ENCODE results near the gene SIK3.

SIK3 gene

DNA sequence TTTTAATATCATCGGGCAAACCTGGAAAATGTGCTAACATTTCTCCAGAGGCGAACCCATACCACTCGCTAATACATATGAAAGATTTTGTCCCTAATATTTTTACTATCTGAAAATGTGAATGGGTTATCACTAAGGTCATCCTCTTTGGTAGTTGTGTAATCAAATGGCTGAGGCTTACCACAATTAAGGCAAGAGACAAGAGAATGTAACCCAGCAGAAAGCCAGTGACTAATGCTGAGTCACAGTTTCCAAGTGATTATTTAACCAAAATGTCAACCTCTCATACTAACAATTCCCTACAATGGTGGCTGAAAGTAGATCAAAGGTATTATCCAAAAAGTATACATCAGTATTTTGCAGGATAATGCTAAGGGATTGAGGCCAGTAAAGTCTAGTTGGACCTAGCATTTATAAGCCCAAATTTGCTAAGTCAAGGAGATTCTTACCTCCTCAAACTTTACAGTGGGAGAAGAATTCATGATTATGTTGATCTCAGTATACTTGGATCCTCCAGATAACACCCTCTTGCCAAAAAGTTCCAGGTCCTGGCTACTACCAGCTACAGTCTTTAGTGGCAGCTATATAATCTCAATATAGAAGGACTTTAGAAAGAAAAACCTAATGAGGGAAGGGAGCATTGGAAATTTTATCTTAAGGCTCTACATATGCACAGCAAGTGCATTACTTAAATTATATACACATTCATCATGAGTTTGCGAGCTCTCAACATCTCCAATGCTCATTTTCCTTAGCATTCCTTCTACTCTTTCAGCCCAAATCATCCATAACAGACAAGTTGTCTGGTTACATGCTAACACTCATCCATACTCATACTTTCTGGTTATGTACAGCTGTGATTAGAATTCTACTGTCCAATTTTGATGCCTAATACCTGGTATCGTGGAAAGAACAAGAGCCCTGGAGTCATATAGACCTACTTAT, 25.4 kb downstream of the SIK3 start:
- H3K27me3 Mint-ChIP-seq = no peaks in the 10 kb centered on the region
- peaks cover 71% of the 10 kb centered on the region for H3K4me1 Mint-ChIP-seq
- H3K9me3 Mint-ChIP-seq = no peaks in the 10 kb centered on the region
- peak overlapping the region in 1 of 2 donors; percentile 21 for H3K4me3 Mint-ChIP-seq
- peak overlapping the region in 1 of 2 donors; percentile 73 for H3K27ac Mint-ChIP-seq
- ATAC-seq (peak; percentile 84), DNase-seq (no peak)

DNA sequence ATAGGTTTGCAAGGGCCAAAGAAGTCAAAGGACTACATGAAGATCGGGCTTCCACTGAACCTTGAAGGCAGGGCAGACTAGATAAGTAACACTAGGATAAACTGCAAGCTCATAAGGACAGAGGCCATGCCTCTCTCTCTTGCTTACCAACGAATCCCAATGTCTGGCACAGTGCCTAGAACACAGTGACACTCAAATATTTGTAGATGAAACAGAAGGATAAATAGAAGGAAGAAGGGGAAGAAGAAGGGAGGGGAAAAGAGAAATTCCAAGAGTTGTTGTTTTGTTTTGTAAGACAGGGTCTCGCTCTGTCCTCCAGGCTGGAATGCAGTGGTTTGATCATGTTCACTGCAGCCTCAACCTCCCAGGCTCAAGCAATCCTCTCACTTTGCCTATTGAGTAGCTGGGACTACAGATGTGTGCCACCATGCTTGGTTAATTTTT, 26.9 kb downstream of the SIK3 start:
- DNase-seq (no peak), ATAC-seq (no peak)
- no peak overlapping the region for H3K27ac Mint-ChIP-seq
- no peaks in the 10 kb centered on the region for H3K9me3 Mint-ChIP-seq
- H3K4me3 Mint-ChIP-seq = no peak overlapping the region
- peaks cover 76% of the 10 kb centered on the region for H3K4me1 Mint-ChIP-seq
- no peaks in the 10 kb centered on the region for H3K27me3 Mint-ChIP-seq

DNA sequence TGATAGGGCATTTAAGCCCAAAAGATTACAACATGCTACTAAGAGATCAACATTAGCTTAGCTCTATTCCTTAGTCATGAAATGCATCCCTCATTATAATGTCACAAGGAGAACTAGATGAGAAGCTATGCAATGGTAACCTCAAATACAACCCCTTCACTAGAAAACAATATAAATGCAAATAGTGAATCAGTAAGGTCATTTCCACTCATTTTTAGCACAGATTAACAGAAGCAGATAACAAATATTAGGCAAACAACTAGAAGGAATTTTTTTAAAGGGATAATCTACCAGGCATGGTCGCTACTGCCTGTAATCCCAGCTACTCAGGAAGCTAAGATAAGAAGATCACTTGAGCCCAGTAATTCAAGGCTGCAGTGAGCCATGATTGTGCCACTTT, 28.2 kb downstream of the SIK3 start:
- no peaks in the 10 kb centered on the region for H3K9me3 Mint-ChIP-seq
- no peak overlapping the region for H3K27ac Mint-ChIP-seq
- H3K4me3 Mint-ChIP-seq = no peak overlapping the region
- ATAC-seq (no peak), DNase-seq (no peak)
- peaks cover 71% of the 10 kb centered on the region for H3K4me1 Mint-ChIP-seq
- H3K27me3 Mint-ChIP-seq = no peaks in the 10 kb centered on the region

DNA sequence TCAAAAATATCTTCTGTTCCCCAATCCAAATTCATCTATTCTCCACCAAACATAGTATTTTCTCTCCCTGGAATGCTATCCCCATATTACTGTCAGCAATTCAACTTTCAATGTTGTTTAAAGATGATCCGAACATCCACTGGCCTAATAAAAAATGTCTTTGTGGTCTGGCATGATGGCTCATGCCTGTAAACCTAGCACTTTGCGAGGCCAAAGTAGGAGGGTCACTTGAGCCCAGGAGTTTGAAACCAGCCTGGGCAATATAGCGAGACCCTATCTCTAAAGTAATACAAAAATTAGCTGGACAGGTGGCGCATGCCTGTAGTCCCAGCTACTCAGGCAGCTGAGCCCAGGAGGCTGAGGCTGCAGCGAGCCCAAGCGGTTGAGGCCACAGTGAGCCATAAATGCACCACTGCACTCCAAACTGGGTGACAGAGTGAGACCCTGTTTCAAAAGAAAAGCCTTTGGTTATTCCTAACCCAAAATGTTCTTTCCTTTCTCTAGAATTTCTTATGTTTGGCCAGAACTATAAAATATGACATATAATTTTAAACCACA, 29.8 kb downstream of the SIK3 start:
- Mint-ChIP-seq H3K27ac (no peak overlapping the region), H3K4me3 (no peak overlapping the region), H3K9me3 (no peaks in the 10 kb centered on the region), H3K4me1 (peaks cover 73% of the 10 kb centered on the region), H3K27me3 (no peaks in the 10 kb centered on the region)
- ATAC-seq (no peak), DNase-seq (no peak)

DNA sequence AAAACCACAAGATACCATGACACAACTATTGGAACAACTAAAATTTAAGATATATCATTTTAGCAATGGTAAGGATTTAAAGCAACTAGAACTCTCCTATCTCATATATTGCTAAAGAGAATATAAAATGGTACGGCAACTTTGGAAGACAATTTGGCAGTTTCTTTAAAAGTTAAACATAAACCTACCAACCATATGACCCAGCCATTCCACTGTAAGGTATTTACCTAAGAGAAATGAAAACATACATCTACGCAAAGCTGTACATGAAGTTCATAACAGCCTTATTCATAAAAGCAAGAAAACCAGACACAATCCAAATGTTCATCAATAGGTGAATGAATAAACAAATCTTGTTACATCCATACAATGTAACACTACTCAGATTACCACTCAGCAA, 31.3 kb downstream of the SIK3 start:
- Mint-ChIP-seq H3K27ac (no peak overlapping the region), H3K4me3 (no peak overlapping the region), H3K27me3 (no peaks in the 10 kb centered on the region), H3K4me1 (peaks cover 76% of the 10 kb centered on the region), H3K9me3 (no peaks in the 10 kb centered on the region)
- ATAC-seq (no peak), DNase-seq (no peak)

DNA sequence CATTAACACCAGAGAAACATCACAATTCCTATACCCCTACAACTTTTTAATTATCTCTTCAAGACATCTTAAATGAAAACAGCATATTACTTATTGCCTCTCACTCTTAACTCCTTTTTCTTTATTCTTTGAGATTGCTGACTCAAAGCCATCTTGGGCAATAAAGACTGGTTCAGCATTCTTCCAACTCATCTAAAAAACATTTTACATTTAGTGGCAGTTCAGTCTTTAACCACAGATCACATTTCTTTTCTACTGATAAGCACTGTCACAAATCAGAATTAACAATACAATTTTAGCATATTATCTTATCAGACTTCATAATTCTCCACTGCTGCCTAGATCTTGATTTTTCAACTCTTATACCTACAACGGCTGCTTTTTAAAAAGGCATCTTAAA, 34.0 kb downstream of the SIK3 start:
- ATAC-seq (no peak), DNase-seq (no peak)
- Mint-ChIP-seq H3K4me3 (peak overlapping the region; percentile 1 to 39), H3K4me1 (peaks cover 80% of the 10 kb centered on the region), H3K27me3 (no peaks in the 10 kb centered on the region), H3K27ac (peak overlapping the region in 1 of 2 donors; percentile 83), H3K9me3 (no peaks in the 10 kb centered on the region)

DNA sequence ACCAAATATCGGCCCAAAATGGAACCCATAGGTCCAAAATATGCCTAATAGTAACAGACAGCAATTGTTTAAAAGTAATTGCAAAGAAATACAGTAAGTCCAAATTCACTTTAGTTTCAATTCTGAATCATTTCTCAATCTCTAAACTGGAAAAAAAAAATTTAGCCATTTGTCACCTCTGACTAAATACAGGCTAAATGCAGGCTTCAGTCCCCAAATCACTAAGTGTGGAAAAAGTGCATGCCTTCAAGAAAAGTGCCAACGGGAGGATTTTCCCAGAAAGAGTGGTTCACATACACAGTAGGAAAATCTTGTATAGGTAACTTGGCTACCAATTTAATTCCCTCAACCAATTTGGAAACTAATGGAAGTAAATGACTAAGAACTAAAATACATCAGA, 35.7 kb downstream of the SIK3 start:
- ATAC-seq (no peak), DNase-seq (no peak)
- H3K27ac Mint-ChIP-seq = peak overlapping the region in 1 of 2 donors; percentile 92
- H3K9me3 Mint-ChIP-seq = no peaks in the 10 kb centered on the region
- no peaks in the 10 kb centered on the region for H3K27me3 Mint-ChIP-seq
- peaks cover 84% of the 10 kb centered on the region for H3K4me1 Mint-ChIP-seq
- peak overlapping the region; percentile 32 to 62 for H3K4me3 Mint-ChIP-seq

DNA sequence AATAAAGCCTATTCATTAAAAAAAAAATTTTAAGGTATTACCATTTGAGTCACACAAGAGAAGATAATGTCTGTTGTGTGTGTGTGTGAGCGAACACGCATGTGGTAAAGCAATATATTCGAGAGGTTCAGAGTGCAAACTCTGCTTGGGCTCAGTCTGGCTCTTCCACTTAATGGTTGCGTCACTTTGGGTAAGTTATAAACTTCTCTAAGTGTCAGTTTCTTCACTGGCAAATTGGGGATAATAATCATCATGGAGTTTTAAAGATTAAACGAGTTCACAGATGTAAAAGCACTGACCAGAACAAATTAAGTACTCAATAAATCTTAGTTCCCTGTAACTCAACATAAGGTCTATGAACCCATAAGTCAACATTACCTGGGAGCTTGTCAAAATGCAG, 37.0 kb downstream of the SIK3 start:
- H3K4me3 Mint-ChIP-seq = no peak overlapping the region
- H3K27ac Mint-ChIP-seq = no peak overlapping the region
- no peaks in the 10 kb centered on the region for H3K9me3 Mint-ChIP-seq
- H3K4me1 Mint-ChIP-seq = peaks cover 72% of the 10 kb centered on the region
- ATAC-seq = no peak
- no peak for DNase-seq
- no peaks in the 10 kb centered on the region for H3K27me3 Mint-ChIP-seq

DNA sequence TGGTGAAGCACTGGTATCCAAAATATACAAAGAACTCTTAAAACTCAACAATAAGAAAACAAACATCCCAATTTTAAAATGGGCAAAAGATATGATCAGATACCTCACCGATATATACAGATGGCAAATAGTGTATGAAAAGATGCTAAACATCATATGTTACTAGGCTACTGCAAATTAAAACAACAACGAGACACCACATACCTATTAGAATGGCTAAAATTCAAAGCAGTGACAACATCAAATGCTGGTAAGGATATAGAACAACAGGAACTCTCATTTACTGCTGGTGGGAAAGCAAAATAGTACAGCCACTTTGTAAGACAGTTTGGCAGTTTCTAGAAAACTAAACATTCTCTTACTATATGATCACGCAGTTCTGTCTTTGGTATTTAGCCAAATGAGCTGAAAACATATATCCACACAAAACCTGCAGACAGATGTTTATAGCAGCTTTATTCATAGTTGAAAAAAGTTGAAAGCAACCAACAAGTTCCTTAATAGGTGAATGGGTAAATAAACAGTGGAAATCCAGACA, 38.5 kb downstream of the SIK3 start:
- no peak for DNase-seq
- Mint-ChIP-seq H3K27me3 (no peaks in the 10 kb centered on the region), H3K9me3 (no peaks in the 10 kb centered on the region), H3K4me3 (no peak overlapping the region), H3K27ac (no peak overlapping the region), H3K4me1 (peaks cover 66% of the 10 kb centered on the region)
- no peak for ATAC-seq

DNA sequence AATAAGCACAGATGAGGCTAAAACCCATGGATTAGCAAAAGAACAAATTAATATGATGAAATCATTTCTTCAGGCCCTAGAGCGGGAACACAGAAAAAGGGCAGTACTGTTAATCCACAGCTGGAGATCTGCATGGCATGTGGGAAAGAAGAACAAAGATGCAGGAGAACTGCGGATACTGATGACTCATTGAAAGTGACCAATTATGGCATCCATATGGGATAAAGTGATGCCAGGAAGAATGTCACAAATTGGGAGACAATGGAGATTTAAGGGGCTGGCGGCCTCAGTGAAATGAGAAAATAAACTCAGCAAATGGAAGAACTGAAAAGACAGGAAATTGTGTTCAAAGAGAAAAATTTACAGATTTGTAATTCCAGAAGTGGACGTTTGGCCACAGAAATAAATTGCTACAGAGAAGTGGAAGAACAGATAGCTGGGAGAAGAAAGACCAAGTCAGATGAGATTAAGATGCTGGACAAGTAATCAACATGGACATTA, 39.4 kb downstream of the SIK3 start:
- Mint-ChIP-seq H3K9me3 (no peaks in the 10 kb centered on the region), H3K27me3 (no peaks in the 10 kb centered on the region), H3K4me3 (no peak overlapping the region), H3K4me1 (peaks cover 64% of the 10 kb centered on the region), H3K27ac (no peak overlapping the region)
- no peak for ATAC-seq
- no peak for DNase-seq

DNA sequence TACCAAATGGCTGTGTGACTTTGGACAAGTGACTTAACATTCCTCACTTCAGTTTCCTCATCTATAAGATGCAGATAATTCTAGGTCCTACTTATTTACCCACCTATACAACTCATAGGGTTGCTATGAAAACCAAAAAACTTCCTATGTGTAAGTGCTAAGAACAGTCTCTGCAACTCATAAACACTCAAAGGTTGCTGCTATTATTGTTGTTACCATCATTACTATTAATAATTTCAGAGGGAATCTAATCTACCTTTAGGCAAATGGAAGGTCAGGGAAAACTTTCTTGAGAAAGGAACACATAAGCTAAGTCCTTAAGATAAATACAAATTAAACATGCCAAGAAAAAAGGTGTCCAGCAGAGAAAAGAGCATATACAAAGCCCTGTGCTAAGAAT, 40.5 kb downstream of the SIK3 start:
- no peak overlapping the region for H3K4me3 Mint-ChIP-seq
- no peak for ATAC-seq
- H3K4me1 Mint-ChIP-seq = peaks cover 55% of the 10 kb centered on the region
- H3K27ac Mint-ChIP-seq = no peak overlapping the region
- no peaks in the 10 kb centered on the region for H3K27me3 Mint-ChIP-seq
- DNase-seq = no peak
- H3K9me3 Mint-ChIP-seq = no peaks in the 10 kb centered on the region

DNA sequence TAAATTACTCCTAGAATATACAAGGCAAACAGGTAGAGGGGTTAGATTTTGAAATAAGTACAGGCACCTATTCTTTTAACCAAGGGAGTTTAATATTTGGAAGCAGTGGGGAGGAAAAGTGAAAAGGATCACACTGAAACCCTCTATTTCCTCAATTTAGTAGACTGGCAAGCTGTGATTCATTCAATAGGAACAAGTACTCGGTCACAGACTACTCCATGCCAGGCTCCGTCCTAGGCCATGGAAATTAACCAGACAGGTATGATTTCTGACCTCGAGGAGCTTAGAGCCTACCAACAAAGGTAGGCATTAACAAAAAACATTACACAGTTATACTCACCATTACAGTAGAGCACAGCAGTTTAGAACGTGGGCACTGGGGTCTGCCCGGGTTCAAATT, 40.9 kb downstream of the SIK3 start:
- no peak for ATAC-seq

DNA sequence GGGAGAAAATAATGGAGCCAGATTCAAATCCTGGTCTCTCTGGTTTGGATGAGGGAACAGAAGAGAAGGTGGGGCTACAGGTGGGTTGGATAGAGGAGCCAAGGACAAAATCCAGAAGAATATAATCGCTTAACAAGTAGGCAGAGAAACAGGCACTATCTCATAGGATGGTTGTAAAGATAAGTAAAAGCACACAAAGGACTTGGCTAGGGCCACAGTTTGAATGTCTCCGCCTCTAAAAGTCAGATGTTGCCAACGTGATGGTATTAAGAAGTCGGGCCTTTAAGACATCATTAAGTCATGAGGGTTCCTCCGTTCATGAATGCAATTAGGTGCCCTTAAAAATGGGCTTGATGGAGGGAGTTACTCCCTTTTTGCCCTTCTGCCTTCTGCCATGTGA, 42.8 kb downstream of the SIK3 start:
- Mint-ChIP-seq H3K4me3 (no peak overlapping the region), H3K4me1 (peaks cover 37% of the 10 kb centered on the region), H3K27ac (no peak overlapping the region)

More for the DNA sequence above, 40.9 kb downstream of the SIK3 start:
- H3K9me3 Mint-ChIP-seq = no peaks in the 10 kb centered on the region
- no peak overlapping the region for H3K4me3 Mint-ChIP-seq
- H3K27ac Mint-ChIP-seq = no peak overlapping the region
- no peaks in the 10 kb centered on the region for H3K27me3 Mint-ChIP-seq
- no peak for DNase-seq
- peaks cover 51% of the 10 kb centered on the region for H3K4me1 Mint-ChIP-seq

DNA sequence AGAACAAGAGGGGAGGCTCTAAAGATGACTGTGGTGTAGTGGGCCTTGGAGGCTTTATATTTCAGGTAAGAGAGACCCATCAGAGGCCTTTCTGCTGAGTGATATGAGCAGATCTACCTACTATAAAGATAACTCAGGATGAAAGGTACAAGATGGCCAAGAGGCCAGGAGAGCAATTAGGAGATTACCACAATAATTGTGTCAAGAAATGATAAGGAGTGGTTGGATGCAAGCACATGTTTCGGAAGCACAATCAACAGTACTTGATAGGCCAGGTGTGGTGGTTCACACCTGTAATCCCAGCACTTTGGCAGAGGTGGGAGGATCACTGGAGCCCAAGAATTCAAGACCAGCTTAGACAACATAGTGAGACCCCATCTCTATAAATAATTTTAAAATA, 43.8 kb downstream of the SIK3 start:
- Mint-ChIP-seq H3K27me3 (no peaks in the 10 kb centered on the region), H3K4me1 (peaks cover 26% of the 10 kb centered on the region), H3K27ac (peak overlapping the region in 1 of 2 donors; percentile 57), H3K4me3 (no peak overlapping the region), H3K9me3 (no peaks in the 10 kb centered on the region)
- no peak for ATAC-seq
- DNase-seq = no peak

More for the DNA sequence above, 42.8 kb downstream of the SIK3 start:
- no peak for DNase-seq
- Mint-ChIP-seq H3K27me3 (no peaks in the 10 kb centered on the region), H3K9me3 (no peaks in the 10 kb centered on the region)
- ATAC-seq = no peak

DNA sequence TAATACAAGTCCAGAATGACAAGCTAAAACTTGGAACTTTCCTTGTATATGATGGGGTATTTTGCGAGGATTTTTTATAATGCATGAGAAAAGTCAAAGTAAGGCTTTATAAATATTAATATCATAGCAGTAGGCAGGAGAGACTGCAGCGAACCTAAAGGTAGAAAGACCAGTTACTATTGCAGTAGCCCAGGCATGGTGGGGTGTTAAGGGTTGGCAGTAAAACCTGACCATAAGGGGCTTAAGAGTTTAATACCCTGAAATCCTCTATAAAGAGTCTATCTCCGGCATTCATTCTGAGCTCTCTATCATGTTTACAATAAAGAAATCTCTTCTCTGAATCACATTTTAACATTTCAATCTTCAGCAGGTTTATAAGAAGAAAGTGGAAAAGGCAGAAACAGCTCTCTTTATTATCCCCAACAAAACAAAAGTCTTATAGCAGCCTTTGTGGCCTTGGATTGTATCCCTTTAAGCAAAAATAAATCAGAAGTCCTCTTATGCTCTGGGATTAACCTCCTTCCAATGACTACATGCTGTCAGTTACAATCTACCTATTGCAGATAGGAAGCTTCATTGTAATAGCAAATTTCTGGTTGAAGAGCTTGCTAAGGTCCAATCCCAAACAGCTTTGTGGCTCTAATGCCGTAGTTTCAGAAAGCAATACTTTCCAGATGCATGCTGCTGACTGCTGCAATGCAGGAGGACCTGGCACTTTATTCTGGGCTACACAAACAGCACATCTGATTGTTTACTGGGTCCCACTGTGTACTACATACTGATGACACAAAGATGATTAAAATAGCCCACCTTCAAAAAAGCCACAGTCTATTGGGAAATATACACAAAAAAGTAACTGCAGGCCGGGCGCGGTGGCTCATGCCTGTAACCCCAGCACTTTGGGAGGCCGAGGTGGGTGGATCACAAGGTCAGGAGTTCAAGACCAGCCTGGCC, 45.8 kb downstream of the SIK3 start:
- H3K27ac Mint-ChIP-seq = no peak overlapping the region
- H3K27me3 Mint-ChIP-seq = no peaks in the 10 kb centered on the region
- ATAC-seq (no peak), DNase-seq (no peak)
- H3K9me3 Mint-ChIP-seq = no peaks in the 10 kb centered on the region
- no peak overlapping the region for H3K4me3 Mint-ChIP-seq
- peaks cover 8% of the 10 kb centered on the region for H3K4me1 Mint-ChIP-seq

Measured in stimulated activated naive CD8-positive, alpha-beta T cell treated with anti-CD3 and anti-CD28 coated beads, Interleukin-15, amount 100 ng/mL, for 72 hours (primary cell).